HG03095 (cell line): ENCODE data around the gene PRKCA.
"Not testable (repeated sequence)": the region's sequence is repeated elsewhere in the genome, so short reads cannot be mapped to it uniquely, and the experiment has no call there.

ENCODE experiments used
- ATAC-seq: cut with Tn5 transposase; IDR thresholded peaks from one replicate; pipeline ENCODE4 v1.9.1; 2021; ENCODE audit warnings: moderate library complexity; ENCODE audit not compliant: unreplicated experiment

Gene PRKCA

GRCh38 chr17:66324381-66325004 lies 22.1 kb downstream of the PRKCA start:
- ATAC-seq: not testable (repeated sequence)

GRCh38 chr17:66326476-66327047 lies 24.1 kb downstream of the PRKCA start:
- ATAC-seq: no peak

GRCh38 chr17:66330646-66331037 lies 28.2 kb downstream of the PRKCA start:
- ATAC-seq: no peak

- ATAC-seq: no peak
Observed at GRCh38 chr17:66331038-66331816, 28.8 kb downstream of the PRKCA start.

- ATAC-seq: no peak
Observed at GRCh38 chr17:66335797-66336196, 33.4 kb downstream of the PRKCA start.

- no peak for ATAC-seq
Observed at GRCh38 chr17:66337268-66337667, 34.9 kb downstream of the PRKCA start.

GRCh38 chr17:66337866-66338485 lies 35.6 kb downstream of the PRKCA start:
- ATAC-seq: no peak

- ATAC-seq: no peak
Observed at GRCh38 chr17:66338937-66339336, 36.5 kb downstream of the PRKCA start.

GRCh38 chr17:66339561-66339960 lies 37.1 kb downstream of the PRKCA start:
- ATAC-seq: no peak

- ATAC-seq: no peak
Observed at GRCh38 chr17:66340720-66341119, 38.3 kb downstream of the PRKCA start.

GRCh38 chr17:66341462-66341861 lies 39.0 kb downstream of the PRKCA start:
- ATAC-seq: no peak

GRCh38 chr17:66342263-66342662 lies 39.9 kb downstream of the PRKCA start:
- not testable (repeated sequence) for ATAC-seq

GRCh38 chr17:66343531-66344078 lies 41.2 kb downstream of the PRKCA start:
- no peak for ATAC-seq

GRCh38 chr17:66344473-66344872 lies 42.1 kb downstream of the PRKCA start:
- ATAC-seq: no peak

GRCh38 chr17:66345264-66345663 lies 42.9 kb downstream of the PRKCA start:
- ATAC-seq: no peak

- not testable (repeated sequence) for ATAC-seq
Observed at GRCh38 chr17:66345949-66346638, 43.7 kb downstream of the PRKCA start.

- ATAC-seq: no peak
Observed at GRCh38 chr17:66347661-66348514, 45.5 kb downstream of the PRKCA start.

GRCh38 chr17:66348584-66349165 lies 46.3 kb downstream of the PRKCA start:
- ATAC-seq: no peak

- no peak for ATAC-seq
Observed at GRCh38 chr17:66349521-66350254, 47.3 kb downstream of the PRKCA start.
